ENCODE measurements around the gene UNK. TPM values are rescaled to one million over a fixed set of nuclear protein-coding genes. Genes with fewer than 3 reads are reported as not detected.
"Not testable (repeated sequence)": the region's sequence is repeated elsewhere in the genome, so short reads cannot be mapped to it uniquely, and the experiment has no call there.

The UNK gene
- total RNA-seq, 1 donor from 2014 or later, result 17.3 TPM

DNA sequence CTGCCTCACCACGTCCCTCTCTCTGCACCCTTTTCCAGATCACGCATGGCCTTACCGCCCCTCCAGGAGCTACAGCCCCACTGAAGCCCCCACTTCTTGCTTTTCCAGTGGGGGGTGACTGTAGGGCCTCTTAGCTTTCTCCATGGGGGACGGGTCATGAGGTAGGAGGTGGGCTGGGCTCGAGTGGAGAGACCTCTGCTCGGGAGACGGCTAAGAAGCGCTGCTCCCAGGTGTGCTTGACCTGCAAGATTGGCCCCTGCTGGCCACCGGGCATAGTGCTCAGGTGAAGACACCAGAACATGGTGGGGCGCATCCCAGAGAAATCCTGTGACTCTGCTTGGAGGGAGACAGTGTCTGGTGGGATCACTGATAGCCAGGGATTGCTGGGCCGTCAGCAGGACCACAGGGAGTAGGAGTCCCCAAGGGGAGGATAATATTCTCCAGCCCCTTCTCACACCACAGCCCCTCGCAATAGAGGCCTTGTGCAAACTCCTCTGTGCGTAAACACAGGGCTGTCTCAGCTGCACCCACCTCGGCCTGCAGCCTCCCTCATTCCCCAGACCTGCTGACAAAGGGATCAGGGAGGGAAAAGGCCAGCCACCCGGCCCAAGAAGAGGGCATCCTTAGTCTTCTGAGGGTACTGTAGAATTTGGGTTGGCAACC lies 10.7 kb upstream of the UNK start:
- peak; percentile 12 for ATAC-seq

DNA sequence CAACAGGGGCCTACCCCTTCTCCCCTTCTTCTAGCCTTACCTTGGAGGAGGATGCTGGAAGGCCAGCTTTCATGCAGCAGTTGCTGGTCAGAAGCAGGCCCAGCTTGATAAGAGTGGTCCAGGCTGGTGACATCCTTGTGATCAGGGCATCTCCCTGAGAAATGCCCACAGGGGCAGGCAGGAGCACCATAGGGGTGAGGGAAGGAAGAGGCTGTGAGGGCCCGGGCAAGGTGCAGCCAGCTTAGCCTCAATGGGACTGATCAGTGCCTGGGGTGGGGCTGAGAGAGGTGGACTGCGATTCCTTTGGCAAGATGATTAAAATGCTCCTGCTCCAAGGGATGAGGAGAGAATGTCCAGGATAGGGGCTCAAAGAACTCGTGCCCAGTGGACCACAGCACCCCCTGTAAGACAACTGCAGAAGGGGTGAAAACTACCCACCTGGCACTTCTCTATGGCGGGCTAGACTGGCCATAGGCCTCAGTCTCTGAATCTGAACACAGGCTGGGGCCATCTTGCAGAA lies 10.1 kb upstream of the UNK start:
- ATAC-seq, result peak; percentile 3

DNA sequence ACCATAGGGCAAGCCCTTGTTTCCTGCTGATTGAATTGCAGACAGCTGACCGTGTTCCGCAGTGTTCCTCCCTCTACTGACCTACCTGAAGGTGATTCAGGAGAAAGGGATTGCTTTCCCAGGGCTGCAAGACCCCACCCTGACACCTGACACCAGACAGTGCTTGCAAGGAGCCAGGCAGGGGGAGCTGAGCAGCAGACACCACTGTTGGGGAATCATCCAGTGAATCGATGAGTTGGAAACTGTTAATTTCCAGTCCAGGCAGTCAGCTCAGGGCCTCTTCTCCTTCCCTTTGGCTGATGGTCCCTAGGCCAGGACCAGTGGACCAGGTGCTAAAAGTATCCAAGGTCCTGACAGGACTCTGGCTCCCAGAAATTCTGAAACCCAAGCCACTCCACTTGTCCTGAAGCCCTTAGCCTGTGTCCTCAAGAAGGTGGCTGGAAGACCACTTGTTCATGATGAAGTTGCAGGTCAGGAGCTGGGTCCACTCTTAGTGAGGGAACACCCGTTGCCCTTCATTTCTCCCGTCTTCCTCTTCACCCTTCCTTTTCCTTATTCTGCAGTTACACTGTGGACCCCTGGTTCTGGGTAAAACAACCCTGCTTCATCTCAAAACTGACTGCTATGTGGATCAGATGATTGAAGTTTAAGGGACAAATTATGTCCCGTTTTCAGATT lies 9.5 kb upstream of the UNK start:
- peak; percentile 1 for ATAC-seq

DNA sequence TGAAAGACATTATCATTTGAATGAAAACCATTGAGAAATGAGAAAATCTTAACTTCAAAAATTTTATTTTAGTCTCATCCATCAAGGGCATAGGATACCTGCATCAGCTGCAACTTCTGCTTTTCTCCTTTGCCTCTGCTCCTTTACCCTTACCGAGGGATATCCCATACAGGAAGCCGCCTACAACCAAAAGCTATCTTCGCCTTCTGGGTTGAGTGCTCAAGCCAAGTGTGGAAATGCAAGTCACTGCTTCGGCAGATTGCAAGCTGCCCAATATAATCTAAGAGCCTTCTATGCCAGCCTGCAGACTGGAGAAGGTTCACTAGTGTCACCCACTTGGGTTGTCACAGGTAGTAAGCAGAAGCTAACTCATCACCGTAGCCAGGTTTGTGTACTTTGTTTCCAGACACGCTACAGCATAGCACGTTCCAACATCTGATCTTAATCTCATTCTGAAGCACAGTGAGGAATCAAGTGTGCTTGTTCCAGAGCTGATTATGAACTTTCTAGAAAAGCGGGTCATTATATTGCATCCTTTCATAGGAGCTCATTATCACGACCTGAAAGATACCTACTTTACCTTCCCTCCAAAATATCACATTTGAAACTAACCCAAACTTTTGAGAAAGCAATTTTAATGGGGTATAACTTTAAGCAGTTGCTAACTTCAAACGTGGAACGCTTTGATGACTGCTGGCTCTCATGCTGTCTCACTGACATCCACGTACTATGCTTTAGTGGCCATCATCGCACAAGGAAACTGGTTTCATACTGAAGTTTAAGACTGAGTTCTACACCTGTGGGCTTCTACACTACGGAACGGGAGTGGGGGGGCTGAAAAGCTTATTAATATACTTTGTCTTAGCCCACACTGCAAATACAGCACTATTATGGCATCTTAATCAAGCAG lies 8.0 kb upstream of the UNK start:
- ATAC-seq, result no peak

DNA sequence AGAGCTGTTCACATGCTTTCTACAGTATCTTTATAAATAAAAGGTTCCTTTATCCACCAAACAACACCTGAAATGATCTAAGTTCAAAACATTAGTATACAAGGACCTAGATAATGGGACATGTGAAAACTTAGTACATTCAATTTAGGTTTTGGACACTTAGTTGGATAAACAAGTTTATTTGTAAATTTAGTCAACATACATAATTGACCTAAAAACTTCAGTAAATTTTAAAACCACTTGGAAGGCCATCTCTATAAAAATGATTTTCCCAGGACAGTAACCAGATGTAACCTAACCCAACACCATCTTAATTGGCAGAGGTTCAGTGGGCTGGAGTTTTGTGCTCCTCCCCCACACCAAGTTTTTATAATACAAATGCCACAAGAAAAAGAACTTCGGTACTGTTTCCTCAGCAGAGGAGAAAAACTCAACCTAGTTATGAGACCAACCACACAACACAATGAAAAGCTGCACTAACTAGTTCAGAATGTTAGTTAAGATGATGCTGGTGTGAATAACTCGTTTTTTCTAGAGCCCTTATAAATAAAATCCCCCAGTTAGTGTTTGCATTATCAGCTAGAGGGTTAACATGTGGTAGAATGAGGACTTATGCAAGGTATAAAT lies 7.2 kb upstream of the UNK start:
- no peak for ATAC-seq

DNA sequence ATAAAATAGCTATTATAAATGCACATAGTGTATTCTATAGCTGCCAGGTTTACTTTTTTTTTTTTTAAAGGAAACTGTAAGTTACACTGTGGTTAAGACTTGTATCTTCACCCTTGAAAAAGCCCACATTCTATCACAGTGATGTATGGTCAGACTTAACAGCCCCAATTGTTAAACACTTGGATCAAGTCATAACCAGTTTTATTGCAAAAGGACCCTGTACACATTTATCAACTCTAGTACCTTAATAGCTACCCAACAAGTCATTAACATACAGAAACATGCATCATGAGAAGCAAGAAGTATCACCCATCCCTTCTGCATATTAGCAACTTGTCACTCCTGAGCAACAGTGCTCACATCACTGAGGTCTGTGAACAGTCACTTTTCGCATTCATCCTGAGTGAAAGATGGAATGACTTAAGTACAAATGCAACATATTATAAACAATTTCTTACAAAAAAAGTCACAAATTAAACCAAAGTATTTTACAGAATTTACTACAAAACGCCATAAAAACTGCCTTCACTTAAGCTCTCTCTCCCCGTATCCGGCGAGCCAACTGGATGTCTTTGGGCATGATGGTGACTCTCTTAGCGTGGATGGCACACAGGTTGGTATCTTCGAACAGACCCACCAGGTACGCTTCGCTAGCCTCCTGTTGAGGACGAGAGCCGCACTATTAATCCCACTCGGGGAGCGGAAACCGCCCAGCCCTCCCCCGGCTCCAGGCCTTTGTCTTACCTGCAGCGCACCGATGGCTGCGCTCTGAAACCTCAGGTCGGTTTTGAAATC lies 6.3 kb upstream of the UNK start:
- not testable (repeated sequence) for ATAC-seq

DNA sequence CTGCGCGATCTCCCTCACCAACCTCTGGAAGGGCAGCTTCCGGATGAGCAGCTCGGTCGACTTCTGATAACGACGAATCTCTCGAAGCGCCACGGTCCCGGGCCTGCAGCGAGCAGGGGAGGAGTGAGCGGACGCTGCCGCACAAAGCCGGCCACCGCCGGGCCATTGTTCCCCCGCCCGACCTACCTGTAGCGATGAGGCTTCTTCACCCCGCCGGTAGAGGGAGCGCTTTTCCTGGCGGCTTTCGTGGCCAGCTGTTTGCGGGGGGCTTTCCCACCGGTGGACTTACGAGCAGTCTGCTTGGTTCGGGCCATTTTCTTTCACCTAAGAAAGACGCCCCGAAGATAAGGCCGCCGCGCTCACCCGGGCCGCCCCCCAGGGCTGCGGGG lies 5.8 kb upstream of the UNK start:
- peak; percentile 4 for ATAC-seq

DNA sequence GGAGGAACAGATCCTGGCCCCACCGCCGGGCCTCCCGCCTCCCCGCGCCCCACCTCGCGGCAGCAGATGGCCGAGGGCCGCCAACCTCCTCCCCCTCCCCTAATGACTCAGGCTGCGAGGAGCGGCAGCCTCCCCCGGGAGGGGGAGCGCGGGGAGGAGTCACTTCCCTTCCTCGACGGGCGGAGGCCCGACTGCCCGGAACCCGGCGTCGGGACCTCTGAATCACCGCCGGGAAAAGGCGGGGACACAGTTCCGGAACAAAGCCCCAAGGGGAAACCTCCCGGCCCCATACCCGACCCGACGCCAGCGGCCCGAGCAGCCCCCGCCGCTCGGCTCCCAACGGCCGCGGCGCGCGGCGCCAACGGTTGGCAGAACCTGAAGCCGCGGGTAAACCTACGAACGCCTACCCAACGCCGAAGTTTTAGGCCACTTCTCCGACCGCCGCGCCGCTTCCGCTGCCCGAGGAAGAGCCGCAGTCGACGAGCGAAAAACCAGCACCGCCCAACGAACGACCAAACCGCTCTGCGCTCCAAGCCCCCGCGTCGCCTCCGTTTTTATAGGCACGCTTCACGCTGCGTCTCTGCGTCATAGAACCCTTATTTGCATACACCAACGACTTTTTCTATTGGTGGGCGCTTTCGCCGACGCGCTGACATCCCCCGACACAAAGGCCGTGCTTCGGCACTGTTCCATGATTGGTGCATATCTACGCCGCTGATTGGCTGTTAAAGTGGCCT lies 5.2 kb upstream of the UNK start:
- peak; percentile 76 for ATAC-seq

DNA sequence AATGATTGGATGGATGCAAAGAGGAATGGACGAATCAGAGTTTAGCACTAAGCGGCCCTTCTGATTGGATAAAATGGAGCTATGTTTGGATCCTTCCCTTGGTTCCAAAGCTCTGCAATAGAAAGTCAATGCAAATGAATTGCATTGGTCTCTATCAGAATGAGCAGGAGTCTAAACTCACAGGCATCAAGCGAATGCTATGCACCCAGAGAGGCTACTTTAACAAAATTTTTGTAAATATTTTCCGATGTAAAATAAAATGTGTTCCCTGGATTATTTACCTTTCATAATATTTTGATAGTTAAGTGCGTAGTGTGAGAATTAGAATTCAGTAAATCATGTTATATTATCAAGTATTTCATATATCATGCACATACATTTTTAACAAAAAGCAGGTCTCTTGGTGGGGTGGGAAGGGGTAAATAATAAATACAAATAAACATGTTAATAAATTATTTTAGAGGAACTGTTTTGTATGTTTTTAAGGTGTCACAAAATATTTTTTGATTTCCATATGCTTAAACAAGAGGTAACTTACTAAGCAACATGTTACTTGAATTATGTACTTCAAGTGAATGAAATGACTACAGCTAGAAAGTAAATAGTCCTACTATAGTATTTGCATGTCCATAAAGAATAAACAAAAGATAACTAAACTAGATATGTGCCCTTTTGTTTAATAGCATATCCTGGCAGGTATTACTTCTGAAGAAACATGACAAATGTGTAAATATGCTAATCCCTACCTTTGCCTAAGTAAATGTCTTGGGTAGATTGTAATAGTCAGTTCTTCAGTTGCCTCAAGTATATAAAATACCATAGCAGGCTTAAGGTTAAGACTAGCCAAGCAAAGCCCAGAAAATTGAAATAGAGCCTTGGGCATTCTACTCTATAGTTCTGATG lies 4.4 kb upstream of the UNK start:
- ATAC-seq, result no peak

DNA sequence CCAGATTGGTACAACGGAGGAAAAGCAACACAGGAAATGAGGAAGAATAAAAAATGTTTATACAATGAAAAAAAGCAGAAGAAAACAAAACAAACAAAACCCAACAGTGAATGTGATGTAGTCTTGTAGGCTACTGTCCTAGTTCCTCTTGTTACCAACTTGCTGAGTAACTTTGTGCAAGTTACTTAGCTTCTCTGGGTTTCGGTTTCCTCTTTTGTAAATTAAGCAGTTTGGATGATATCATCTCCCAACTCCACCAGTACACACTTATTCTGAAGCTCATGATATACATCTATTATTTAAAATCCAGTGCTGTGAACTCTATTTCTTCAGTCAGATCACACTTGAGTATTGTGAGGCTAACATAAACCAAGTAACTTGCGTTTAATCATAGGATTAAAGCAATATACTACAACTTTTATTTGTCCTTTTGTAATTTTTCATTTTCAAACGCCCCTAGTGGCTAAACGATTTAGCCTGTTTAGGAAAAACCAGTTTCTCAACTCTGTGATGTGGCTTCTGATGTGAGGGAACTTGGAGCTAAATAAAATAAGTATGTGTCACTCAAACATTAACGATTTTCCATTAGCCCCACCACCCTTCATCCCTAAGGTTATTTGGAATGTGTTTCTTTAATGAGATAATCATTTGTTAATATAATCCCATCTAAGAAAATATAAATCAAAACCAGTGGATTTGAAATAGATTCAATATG lies 1.4 kb upstream of the UNK start:
- no peak for ATAC-seq

DNA sequence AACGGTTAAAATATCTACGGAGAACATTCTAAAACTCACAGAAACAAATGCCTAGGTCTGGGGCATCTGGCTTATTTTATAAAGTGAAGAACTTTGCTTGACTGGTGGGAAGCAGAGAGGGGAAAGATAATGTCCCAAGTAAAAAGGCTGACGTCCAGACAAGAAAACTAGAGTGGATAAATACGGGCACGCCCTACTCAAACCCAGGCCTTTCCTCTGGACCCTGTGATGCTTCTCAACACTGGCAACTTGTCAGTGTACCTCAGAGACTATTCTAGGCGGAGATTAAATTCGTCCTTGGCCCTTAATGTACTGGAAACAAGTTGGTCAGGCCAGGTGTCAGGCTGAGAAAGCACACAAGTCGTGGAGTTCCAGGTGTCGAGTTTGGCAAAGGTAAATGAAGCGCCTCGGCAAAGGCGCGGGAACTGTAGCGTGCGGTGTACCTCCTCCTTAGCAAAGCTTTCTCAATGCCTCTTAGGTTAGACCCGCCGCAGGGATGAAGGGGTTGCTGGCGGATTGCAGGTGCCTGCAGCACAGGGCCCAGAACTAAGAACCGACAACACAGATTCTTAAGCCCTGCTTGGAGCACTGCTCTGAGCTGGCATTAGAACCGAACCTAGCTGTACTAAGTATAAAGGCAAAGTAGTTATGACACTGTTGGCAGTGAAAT lies 668 bp upstream of the UNK start:
- ATAC-seq, result peak; percentile 0

DNA sequence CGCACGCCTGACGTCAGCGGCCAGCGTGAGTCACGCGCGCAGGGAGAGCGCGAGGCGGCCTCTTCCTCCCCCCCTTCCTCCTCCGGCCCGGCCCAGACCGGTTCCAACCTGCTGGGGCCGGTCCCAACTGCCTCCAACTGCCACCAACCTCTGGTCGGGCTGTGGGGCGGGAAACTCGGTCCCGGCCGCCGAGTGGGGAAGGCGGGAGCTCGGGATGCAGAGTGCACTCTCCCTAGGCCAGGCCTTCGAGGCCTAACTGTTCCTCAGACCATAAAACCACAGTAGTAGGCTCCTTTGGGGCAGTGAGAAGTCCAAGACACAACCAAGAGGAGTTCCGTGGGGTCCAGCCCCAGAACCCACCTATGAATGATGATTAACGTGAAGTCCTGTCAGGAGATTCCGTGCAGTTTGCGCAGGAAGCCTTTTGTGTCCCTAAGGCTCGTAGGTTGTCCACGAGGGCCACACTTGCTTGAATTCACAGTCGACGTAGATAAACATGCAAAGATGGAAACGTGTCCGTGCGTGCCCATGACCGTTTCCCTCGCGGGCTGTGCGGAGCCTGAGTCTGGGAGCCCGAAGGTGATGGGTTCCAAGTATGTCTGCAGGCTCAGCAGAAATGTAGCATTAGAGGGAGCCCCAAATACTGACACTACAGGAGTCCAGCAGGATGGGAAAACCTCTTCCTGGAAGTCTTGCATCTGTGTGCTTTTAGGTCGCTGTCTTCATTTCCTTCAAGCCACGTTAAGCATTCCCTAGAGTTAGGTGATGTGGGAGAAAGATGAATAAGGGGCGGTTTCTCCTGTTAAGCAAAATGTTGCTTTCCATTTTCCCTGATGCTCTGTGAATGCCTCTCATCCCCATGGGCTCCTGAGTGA lies 647 bp downstream of the UNK start:
- ATAC-seq, result peak; percentile 88

DNA sequence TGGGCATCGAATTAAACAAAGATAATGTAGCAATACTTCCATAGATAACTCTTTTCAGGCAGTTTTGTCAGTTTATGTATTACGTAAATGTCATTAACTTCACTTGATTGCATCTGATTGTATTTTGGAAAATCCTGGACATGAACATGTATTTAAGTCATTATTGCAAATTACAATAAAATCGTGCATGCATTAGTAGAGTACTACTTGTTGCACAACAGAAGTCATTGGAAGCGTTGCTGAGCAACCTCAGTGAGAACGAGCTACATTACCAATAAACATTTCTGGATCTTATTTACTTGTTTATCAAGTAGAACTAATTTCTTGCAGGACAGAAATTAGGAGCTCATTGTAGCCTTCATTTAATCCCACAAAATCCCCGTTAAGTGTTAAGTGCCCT lies 6.6 kb downstream of the UNK start:
- no peak for ATAC-seq

DNA sequence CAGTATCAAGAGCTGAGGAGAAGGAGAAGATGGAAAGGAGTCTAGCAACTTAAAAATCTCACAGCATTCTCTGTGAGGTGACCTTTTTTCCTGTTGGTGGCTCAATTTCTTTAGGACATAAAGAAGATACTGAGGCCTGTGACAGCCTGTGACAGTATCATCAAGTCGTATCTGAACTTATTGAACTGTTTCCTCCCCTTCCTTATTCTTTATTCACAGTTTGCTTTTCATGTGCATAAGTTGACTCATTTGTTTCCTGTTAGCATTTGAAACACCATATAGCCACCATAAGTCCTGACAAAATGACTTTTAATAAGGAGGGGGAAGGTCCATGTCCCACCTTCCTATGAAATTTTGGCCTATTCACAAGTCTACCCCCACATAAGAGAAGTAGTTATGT lies 8.9 kb downstream of the UNK start:
- ATAC-seq, result no peak

DNA sequence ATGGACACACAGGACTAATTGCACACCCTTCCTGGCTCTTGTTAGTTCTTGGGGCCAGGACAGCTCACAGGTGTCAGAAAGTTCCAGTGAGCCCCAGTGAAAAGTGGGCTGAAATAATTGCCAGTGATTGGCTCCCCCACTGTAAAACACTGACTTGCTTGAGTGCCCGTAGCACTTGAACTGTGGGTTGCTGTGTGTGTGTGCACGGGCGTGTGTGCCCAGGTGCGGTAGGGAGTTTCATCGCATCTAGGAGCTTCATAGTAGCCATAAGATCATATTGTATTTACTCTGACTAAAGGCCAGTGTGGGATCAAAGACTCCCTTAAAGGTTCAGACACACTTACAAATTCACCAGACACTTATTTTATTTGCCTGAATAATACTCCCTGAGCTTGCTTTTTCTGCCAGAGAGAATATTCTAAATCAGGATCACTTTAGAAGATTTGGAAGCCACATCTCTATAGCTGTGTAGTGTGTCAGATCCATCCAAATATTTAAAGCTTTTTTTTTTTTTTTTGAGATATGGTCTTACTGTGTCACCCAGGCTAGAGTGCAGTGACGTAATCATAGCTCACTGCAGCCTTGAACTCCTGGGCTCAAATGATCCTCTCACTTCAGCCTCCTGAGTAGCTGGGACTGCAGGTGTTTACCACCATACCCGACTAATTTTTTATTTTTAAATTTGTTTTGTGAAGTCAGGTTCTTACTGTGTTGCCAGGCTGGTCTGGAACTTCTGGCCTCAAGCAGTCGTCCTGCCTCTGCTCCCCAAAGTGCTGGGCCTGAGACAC lies 11.4 kb downstream of the UNK start:
- ATAC-seq, result no peak

DNA sequence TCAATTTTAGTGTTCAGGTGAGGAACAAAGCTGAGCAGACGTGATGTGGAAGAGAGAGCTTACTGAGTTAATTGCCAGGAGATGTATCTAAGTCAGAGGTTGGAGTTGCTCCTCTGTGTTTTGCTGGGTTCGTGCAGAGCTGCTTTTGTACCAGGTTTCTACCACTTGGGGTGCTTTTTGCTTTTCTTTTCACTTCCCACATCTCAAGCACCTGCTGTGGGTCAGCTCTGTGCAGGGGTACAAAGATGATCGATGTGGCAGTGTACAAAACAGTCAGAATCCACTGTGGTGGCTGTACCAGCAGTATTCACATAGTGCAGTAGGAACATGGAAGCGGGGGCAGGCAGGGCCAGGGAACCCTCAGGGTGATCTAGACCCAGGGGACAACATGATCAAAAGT lies 14.8 kb downstream of the UNK start:
- ATAC-seq, result peak; percentile 27

DNA sequence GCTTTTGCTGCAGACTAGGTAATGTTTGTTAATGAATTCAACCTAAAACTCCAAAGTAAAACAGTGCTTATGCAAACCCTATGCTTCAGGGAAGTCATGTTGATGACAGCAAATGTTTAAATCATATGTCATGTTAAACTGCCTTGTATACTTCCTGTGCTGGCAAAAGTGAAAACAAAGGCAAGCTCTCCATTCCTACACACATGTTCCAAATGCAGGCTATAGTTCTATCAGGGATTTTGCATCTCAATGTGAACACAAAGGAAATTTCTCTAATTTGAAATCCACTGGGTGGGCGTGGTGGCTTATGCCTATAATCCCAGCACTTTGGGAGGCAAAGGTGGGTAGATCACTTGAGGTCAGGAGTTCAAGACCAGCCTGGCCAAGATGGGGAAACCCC lies 19.3 kb downstream of the UNK start:
- ATAC-seq, result no peak
